ENCODE data around the gene TRPM2. TPM values are rescaled to one million over a fixed set of nuclear protein-coding genes. Genes with fewer than 3 reads are reported as not detected.

Gene TRPM2
- total and polyA plus RNA-seq, 2 donors (not counting 1 experiment from before 2014, with no cell fraction given) = not detected

DNA sequence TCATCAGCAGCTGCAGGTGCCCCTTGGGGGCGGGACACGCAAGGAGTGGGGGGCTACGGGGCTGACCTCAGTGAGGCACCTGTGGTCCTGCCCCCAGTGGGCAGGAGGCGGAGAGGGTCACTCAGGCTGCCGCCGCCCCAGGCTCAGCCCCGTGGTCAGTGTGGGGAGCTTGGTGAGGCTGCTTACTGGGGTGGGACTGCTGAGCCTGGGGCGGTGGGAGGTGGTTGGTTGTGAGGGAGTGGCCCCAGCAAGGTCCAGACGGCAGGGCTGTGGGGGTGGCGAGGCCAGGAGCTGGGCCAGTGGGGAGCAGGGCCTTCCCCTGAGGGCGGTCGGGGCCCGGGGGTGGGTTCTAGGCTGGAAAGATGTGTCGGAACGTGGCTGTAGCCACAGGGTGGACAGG lies 39.3 kb upstream of the TRPM2 start:
- no peak for TF ChIP-seq EZH2 (IDR thresholded peaks at IDR 0.05; ENCODE audit: low read length, missing control alignments)
- TF ChIP-seq, protein P1, sequence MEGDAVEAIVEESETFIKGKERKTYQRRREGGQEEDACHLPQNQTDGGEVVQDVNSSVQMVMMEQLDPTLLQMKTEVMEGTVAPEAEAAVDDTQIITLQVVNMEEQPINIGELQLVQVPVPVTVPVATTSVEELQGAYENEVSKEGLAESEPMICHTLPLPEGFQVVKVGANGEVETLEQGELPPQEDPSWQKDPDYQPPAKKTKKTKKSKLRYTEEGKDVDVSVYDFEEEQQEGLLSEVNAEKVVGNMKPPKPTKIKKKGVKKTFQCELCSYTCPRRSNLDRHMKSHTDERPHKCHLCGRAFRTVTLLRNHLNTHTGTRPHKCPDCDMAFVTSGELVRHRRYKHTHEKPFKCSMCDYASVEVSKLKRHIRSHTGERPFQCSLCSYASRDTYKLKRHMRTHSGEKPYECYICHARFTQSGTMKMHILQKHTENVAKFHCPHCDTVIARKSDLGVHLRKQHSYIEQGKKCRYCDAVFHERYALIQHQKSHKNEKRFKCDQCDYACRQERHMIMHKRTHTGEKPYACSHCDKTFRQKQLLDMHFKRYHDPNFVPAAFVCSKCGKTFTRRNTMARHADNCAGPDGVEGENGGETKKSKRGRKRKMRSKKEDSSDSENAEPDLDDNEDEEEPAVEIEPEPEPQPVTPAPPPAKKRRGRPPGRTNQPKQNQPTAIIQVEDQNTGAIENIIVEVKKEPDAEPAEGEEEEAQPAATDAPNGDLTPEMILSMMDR (conservative IDR thresholded peaks at IDR 0.05 in 1 of 2, IDR thresholded peaks at IDR 0.05 in 1 of 2; ENCODE audit: low read depth in 1 of 2, low read length in 2 of 2) = no peak

DNA sequence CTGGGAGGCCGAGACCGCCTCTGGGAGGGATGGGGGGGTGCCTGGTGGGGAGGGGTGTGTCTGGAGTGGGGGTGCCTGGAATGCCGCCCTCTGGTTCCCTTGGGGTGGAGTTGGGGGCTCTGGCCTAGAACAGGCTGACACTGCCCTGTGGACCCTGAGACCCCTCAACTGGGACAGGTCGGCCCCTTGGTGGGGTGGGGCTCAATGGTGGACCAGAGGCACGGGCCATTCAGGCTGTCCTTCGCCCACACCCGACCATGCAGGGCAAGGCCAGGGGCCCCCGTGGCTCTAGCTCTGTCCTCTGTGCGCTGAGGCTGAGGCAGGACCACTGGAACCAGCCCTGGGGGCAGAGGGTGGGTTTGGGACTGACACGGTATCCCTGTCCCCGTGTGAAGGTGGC lies 38.9 kb upstream of the TRPM2 start:
- Histone ChIP-seq H3K4me2 (ENCODE audit: extremely low read depth, insufficient read depth, low read length) (no peak overlapping the region), H3K36me3 (ENCODE audit: control insufficient read depth, insufficient read depth, low read length) (peaks cover 20% of the 10 kb centered on the region), H3K27me3 (ENCODE audit: control insufficient read depth, insufficient read depth, low read length) (no peaks in the 10 kb centered on the region), H3K79me2 (ENCODE audit: control insufficient read depth, insufficient read depth, low read length) (no peaks in the 10 kb centered on the region), H2AFZ (ENCODE audit: low read length) (no peak overlapping the region), H3K9ac (ENCODE audit: insufficient read depth, low read length) (no peak overlapping the region), H3K4me3 (replicated peaks in 1 of 4; ENCODE audit: control extremely low read depth in 1 of 4, insufficient read depth in 1 of 4, low read depth in 3 of 4, low read length in 4 of 4) (no peak overlapping the region), H3K9me3 (ENCODE audit: control insufficient read depth, insufficient read depth, low read depth, low read length) (no peaks in the 10 kb centered on the region), H3K27ac (ENCODE audit: insufficient read depth, low read length) (no peak overlapping the region), H3K4me1 (ENCODE audit: control insufficient read depth, extremely low read depth, insufficient read depth, low read length) (no peaks in the 10 kb centered on the region), H4K20me1 (ENCODE audit: control insufficient read depth, extremely low read depth, insufficient read depth, low read length) (no peaks in the 10 kb centered on the region)
- no peak for DNase-seq (ENCODE audit: low read depth in 2 of 2)
- TF ChIP-seq, protein P1 (conservative IDR thresholded peaks at IDR 0.05 in 1 of 2, IDR thresholded peaks at IDR 0.05 in 1 of 2; ENCODE audit: low read depth in 1 of 2, low read length in 2 of 2) = no peak
- TF ChIP-seq EZH2 (IDR thresholded peaks at IDR 0.05; ENCODE audit: low read length, missing control alignments) = no peak

More for the DNA sequence above, 39.3 kb upstream of the TRPM2 start:
- H3K9me3 ChIP-seq (ENCODE audit: control insufficient read depth, insufficient read depth, low read depth, low read length) = no peaks in the 10 kb centered on the region
- DNase-seq (ENCODE audit: low read depth in 2 of 2) = no peak
- no peak overlapping the region for H3K27ac ChIP-seq (ENCODE audit: insufficient read depth, low read length)
- H2AFZ ChIP-seq (ENCODE audit: low read length) = no peak overlapping the region
- peaks cover 21% of the 10 kb centered on the region for H3K36me3 ChIP-seq (ENCODE audit: control insufficient read depth, insufficient read depth, low read length)
- H3K9ac ChIP-seq (ENCODE audit: insufficient read depth, low read length) = no peak overlapping the region
- H3K4me2 ChIP-seq (ENCODE audit: extremely low read depth, insufficient read depth, low read length) = no peak overlapping the region
- no peaks in the 10 kb centered on the region for H3K79me2 ChIP-seq (ENCODE audit: control insufficient read depth, insufficient read depth, low read length)
- no peaks in the 10 kb centered on the region for H3K4me1 ChIP-seq (ENCODE audit: control insufficient read depth, extremely low read depth, insufficient read depth, low read length)
- no peak overlapping the region for H3K4me3 ChIP-seq (replicated peaks in 1 of 4; ENCODE audit: control extremely low read depth in 1 of 4, insufficient read depth in 1 of 4, low read depth in 3 of 4, low read length in 4 of 4)
- H3K27me3 ChIP-seq (ENCODE audit: control insufficient read depth, insufficient read depth, low read length) = no peaks in the 10 kb centered on the region
- no peaks in the 10 kb centered on the region for H4K20me1 ChIP-seq (ENCODE audit: control insufficient read depth, extremely low read depth, insufficient read depth, low read length)

DNA sequence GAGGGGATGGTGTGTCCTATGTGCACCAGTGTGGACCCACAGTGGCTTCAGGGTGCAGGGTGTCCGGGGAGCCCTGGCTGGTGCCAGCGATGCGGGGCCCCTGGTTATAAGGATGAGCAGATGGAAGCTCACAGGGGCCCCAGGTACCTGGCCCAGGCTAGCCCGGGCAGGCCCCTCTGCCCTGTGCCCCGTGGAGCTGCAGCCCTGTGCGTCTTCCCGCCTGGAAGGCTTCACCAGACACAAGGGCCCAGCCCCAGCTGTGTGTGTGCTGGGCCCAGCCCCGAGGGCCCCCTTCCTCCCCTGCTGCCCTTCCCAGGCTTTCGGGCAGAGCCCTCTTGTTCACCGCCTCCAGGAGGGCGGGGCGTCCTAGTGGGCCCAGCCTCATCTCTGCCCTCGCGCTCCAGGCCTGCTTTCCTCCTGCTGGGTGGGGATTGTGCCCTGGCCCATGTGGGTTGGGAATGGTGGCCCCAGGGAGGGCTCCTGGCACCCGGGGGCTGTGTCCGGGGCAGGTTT lies 37.7 kb upstream of the TRPM2 start:
- Histone ChIP-seq H3K9ac (ENCODE audit: insufficient read depth, low read length) (no peak overlapping the region), H3K9me3 (ENCODE audit: control insufficient read depth, insufficient read depth, low read depth, low read length) (no peaks in the 10 kb centered on the region), H4K20me1 (ENCODE audit: control insufficient read depth, extremely low read depth, insufficient read depth, low read length) (no peaks in the 10 kb centered on the region), H3K4me2 (ENCODE audit: extremely low read depth, insufficient read depth, low read length) (no peak overlapping the region), H3K27me3 (ENCODE audit: control insufficient read depth, insufficient read depth, low read length) (no peaks in the 10 kb centered on the region), H2AFZ (ENCODE audit: low read length) (no peak overlapping the region), H3K79me2 (ENCODE audit: control insufficient read depth, insufficient read depth, low read length) (no peaks in the 10 kb centered on the region), H3K4me1 (ENCODE audit: control insufficient read depth, extremely low read depth, insufficient read depth, low read length) (no peaks in the 10 kb centered on the region), H3K36me3 (ENCODE audit: control insufficient read depth, insufficient read depth, low read length) (peaks cover 21% of the 10 kb centered on the region), H3K27ac (ENCODE audit: insufficient read depth, low read length) (no peak overlapping the region), H3K4me3 (replicated peaks in 1 of 4; ENCODE audit: control extremely low read depth in 1 of 4, insufficient read depth in 1 of 4, low read depth in 3 of 4, low read length in 4 of 4) (no peak overlapping the region)
- TF ChIP-seq, protein P1 (conservative IDR thresholded peaks at IDR 0.05 in 1 of 2, IDR thresholded peaks at IDR 0.05 in 1 of 2; ENCODE audit: low read depth in 1 of 2, low read length in 2 of 2) = no peak
- no peak for TF ChIP-seq EZH2 (IDR thresholded peaks at IDR 0.05; ENCODE audit: low read length, missing control alignments)
- DNase-seq (ENCODE audit: low read depth in 2 of 2) = no peak
